ENCODE data around the gene RFC2. TPM values are rescaled to one million over a fixed set of nuclear protein-coding genes. Genes with fewer than 3 reads are reported as not detected.

Gene RFC2
- total and polyA plus RNA-seq, 2 of the 8 experiments (the other 6 are each of a cell fraction or from before 2014, with no cell fraction given): 52.9 to 85.4 TPM

DNA sequence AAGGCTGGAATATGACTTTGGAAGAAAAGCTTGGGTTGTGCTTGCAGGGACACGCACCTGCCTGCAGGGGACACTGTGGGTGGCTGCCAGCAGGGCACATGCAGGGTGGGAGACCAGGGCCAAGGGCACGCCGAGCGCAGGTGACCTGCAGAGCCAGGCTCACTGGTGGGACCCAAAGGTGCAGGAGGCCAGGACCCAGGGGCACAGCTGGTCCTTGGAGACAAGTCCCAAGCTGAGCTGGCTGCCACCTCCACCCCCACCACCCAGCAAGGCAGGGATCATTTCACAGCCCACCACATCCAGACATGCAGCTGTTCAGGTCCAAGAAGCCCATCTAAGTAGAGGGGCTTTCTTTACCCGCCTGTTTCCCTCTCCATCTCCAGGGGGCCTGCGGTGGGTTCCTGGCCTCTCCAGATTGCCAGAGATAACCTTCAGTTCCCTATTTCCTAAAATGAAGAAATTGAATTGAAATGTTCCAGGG lies 21.2 kb upstream of the RFC2 start (continued):
- TF ChIP-seq PHF8 (conservative IDR thresholded peaks at IDR 0.05; ENCODE audit: low read depth, low read length) (no peak), KDM5A (IDR thresholded peaks at IDR 0.05; ENCODE audit: low read length) (no peak), BACH1 (IDR thresholded peaks at IDR 0.05; ENCODE audit: low read length) (no peak), JUND (IDR thresholded peaks at IDR 0.05; ENCODE audit: low read length) (no peak), RAD21 (IDR thresholded peaks at IDR 0.05 in 1 of 2, conservative IDR thresholded peaks at IDR 0.05 in 1 of 2; ENCODE audit: low read depth in 2 of 2, low read length in 2 of 2) (peak; percentile 67 to 79), TEAD4 (IDR thresholded peaks at IDR 0.05; ENCODE audit: low read depth, low read length) (peak; percentile 42; the same call in 1 of the 2 replicates), GABPA (IDR thresholded peaks at IDR 0.05; ENCODE audit: borderline replicate concordance, insufficient read depth, low read length) (peak; percentile 66; the same call in 1 of the 2 replicates)

Data from H1 (cell line).